HepG2 (cell line): ENCODE measurements around the gene DGCR2. TPM values are rescaled to one million over a fixed set of nuclear protein-coding genes. Genes with fewer than 3 reads are reported as not detected.

ENCODE experiments used
- ARNT2 ChIP-seq: sonication (generic); formaldehyde crosslinking; IDR thresholded peaks from 2 replicates; pipeline ENCODE4 v1.8.0; 2022; ENCODE audit warnings: mild to moderate bottlenecking, low read depth, missing genetic modification reagents, moderate library complexity
- FOXA3 ChIP-seq: IDR thresholded peaks from 2 replicates; pipeline ENCODE4 v1.6.1; 2016; ENCODE audit warnings: missing genetic modification reagents, missing compliant biosample characterization
- IKZF4 ChIP-seq: sonication (generic); formaldehyde crosslinking; IDR thresholded peaks from 2 replicates; pipeline ENCODE4 v1.5.1; 2020; ENCODE audit warnings: borderline replicate concordance, mild to moderate bottlenecking, low read depth, missing genetic modification reagents; ENCODE audit errors: not compliant biosample characterization
- JUN ChIP-seq: sonication (generic); formaldehyde crosslinking; IDR thresholded peaks from 2 replicates; pipeline ENCODE4 v1.4.0; 2020; ENCODE audit warnings: mild to moderate bottlenecking, missing genetic modification reagents
- KDM5A ChIP-seq: fragments of 200-600 bp; sonication (generic); IDR thresholded peaks from 2 replicates; pipeline ENCODE4 v1.7.0; 2018; ENCODE audit warnings: antibody characterized with exemption, mild to moderate bottlenecking, low read length, borderline replicate concordance
- MBD4 ChIP-seq: IDR thresholded peaks from 2 replicates; pipeline ENCODE4 v1.6.1; 2012; ENCODE audit warnings: low read length, inconsistent platforms, borderline replicate concordance
- MEF2D ChIP-seq: sonication (generic); formaldehyde crosslinking; IDR thresholded peaks from 2 replicates; pipeline ENCODE4 v1.5.1; 2020; ENCODE audit warnings: mild to moderate bottlenecking, missing genetic modification reagents
- NKX3-1 ChIP-seq: sonication (generic); formaldehyde crosslinking; IDR thresholded peaks from 2 replicates; pipeline ENCODE4 v1.5.0; 2020; ENCODE audit warnings: missing genetic modification reagents
- NR2C2 ChIP-seq: sonication (generic); formaldehyde crosslinking; IDR thresholded peaks from 2 replicates; pipeline ENCODE4 v1.4.0; 2020; ENCODE audit warnings: missing genetic modification reagents, mild to moderate bottlenecking, moderate library complexity, borderline replicate concordance
- RNF2 ChIP-seq: fragments of 450-650 bp; conservative IDR thresholded peaks from 2 replicates; pipeline ENCODE4 v1.6.1; 2016; ENCODE audit warnings: low read depth
- RXRB ChIP-seq: IDR thresholded peaks from 2 replicates; pipeline ENCODE4 v1.6.1; 2016; ENCODE audit warnings: borderline replicate concordance, missing genetic modification reagents, missing compliant biosample characterization
- SIN3B ChIP-seq: fragments of 150-350 bp; IDR thresholded peaks from 2 replicates; pipeline ENCODE4 v1.6.1; 2014; ENCODE audit warnings: low read length
- THAP11 ChIP-seq: IDR thresholded peaks from 2 replicates; pipeline ENCODE4 v1.6.1; 2016; ENCODE audit warnings: missing biosample characterization, missing genetic modification reagents
- ZBTB37 ChIP-seq: sonication (generic); formaldehyde crosslinking; IDR thresholded peaks from 2 replicates; pipeline ENCODE4 v1.4.0; 2020; ENCODE audit warnings: mild to moderate bottlenecking, missing genetic modification reagents
- ZGPAT ChIP-seq: IDR thresholded peaks from 2 replicates; pipeline ENCODE4 v1.6.1; 2016; ENCODE audit warnings: mild to moderate bottlenecking
- ZIK1 ChIP-seq: sonication (generic); formaldehyde crosslinking; IDR thresholded peaks from 2 replicates; pipeline ENCODE4 v1.5.0; 2020; ENCODE audit warnings: mild to moderate bottlenecking, low read depth, missing genetic modification reagents, borderline replicate concordance
- ZNF430 ChIP-seq: sonication (generic); formaldehyde crosslinking; IDR thresholded peaks from 2 replicates; pipeline ENCODE4 v1.9.0; 2021; ENCODE audit warnings: mild to moderate bottlenecking, missing genetic modification reagents
- ZNF550 ChIP-seq: sonication (generic); formaldehyde crosslinking; IDR thresholded peaks from 2 replicates; pipeline ENCODE4 v1.4.0; 2020; ENCODE audit warnings: mild to moderate bottlenecking, missing genetic modification reagents, borderline replicate concordance
- ZNF597 ChIP-seq: sonication (generic); formaldehyde crosslinking; IDR thresholded peaks from 2 replicates; pipeline ENCODE4 v1.5.0; 2020; ENCODE audit warnings: missing genetic modification reagents
- ZNF766 ChIP-seq: sonication (generic); formaldehyde crosslinking; IDR thresholded peaks from 2 replicates; pipeline ENCODE4 v1.5.0; 2020; ENCODE audit warnings: missing genetic modification reagents, borderline replicate concordance
- polyA plus RNA-seq, 8 experiments: library from polyadenylated mRNA; depleted of rRNA in 3 of 8; stranded (reverse) in 7 of 8; unstranded in 1 of 8; fragments of >200 nt; fragmentation: Illumina TruSeq in 4 of 8; extraction: Trizol in 4 of 8; gene quantifications; 2 replicates each; pipeline versions ENCODE4 v1.2.1 to v1.2.3, GENCODE V29; 2011 to 2016; ENCODE audit warnings: low read depth in 4 of 8, missing spikeins in 1 of 8, mixed read lengths in 1 of 8; ENCODE audit not compliant: insufficient read depth in 1 of 8
- total RNA-seq, 5 experiments: library from RNA; depleted of rRNA; stranded (reverse); fragments of >200 nt; fragmentation: Illumina TruSeq; extraction: Trizol; gene quantifications; 2 replicates each; pipeline ENCODE4 v1.2.3, GENCODE V29; 2016; ENCODE audit warnings: low read depth in 1 of 5
- TF ChIP-seq, protein P1 (sequence below): IDR thresholded peaks from 2 replicates; pipeline ENCODE4 v1.6.1; 2016; ENCODE audit warnings: missing genetic modification reagents, missing compliant biosample characterization
- TF ChIP-seq, protein P2 (sequence below): sonication (generic); formaldehyde crosslinking; IDR thresholded peaks from 2 replicates; pipeline ENCODE4 v1.4.0; 2020; ENCODE audit warnings: mild to moderate bottlenecking, missing genetic modification reagents

DGCR2 gene
- total and polyA plus RNA-seq, 2 of the 13 experiments (the other 11 are each of a cell fraction or from before 2014, with no cell fraction given) = 23.1 to 35.3 TPM

DNA sequence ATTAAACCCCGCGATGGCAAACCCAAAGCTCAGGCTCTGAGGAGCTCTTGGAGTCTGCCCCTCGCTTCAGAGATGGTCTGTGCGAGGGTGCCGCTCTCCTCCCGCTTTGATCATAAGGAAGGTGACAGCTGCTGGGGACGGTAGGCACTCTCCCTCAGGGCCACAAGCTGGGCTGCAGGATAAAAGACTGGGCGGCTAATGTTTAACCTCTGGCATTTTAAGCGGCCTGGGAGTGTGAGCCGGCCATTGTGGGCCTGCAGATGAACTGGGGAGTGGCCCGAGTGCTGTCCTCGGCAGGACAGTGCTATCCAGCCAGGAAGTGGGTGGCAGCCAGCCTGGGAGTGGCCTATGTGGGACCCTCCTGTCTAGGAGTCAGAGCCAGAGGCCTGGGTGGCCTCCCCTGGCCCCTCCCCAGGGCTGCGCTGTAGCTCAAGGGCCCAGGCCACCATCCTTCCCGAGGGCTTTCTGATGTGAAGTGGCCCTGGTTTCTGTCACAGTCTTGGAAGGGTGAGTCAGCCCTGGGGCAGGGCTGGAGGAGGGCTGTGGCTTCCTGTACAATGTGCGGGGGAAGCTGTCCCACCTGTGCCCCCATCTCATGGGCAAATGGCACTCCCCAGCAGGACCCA lies 127.4 kb downstream of the DGCR2 start (continued):
- TF ChIP-seq ZBTB37 (no peak), ARNT2 (CRISPR knock-in tag) (no peak), MBD4 (no peak), NKX3-1 (CRISPR knock-in tag) (no peak), THAP11 (CRISPR knock-in tag) (no peak), ZGPAT (CRISPR knock-in tag) (no peak), RNF2 (no peak), IKZF4 (CRISPR knock-in tag) (no peak), ZIK1 (CRISPR knock-in tag) (no peak), ZNF550 (CRISPR knock-in tag) (no peak), FOXA3 (CRISPR knock-in tag) (no peak), ZNF597 (CRISPR knock-in tag) (no peak), JUN (no peak), SIN3B (no peak), KDM5A (no peak), ZNF766 (CRISPR knock-in tag) (no peak), RXRB (CRISPR knock-in tag) (no peak), ZNF430 (CRISPR knock-in tag) (no peak), MEF2D (CRISPR knock-in tag) (no peak), NR2C2 (CRISPR knock-in tag) (no peak)
- TF ChIP-seq, protein P1, sequence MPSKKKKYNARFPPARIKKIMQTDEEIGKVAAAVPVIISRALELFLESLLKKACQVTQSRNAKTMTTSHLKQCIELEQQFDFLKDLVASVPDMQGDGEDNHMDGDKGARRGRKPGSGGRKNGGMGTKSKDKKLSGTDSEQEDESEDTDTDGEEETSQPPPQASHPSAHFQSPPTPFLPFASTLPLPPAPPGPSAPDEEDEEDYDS (CRISPR knock-in tag) = peak; percentile 33; the same call in 1 of the 2 replicates
- TF ChIP-seq, protein P2, sequence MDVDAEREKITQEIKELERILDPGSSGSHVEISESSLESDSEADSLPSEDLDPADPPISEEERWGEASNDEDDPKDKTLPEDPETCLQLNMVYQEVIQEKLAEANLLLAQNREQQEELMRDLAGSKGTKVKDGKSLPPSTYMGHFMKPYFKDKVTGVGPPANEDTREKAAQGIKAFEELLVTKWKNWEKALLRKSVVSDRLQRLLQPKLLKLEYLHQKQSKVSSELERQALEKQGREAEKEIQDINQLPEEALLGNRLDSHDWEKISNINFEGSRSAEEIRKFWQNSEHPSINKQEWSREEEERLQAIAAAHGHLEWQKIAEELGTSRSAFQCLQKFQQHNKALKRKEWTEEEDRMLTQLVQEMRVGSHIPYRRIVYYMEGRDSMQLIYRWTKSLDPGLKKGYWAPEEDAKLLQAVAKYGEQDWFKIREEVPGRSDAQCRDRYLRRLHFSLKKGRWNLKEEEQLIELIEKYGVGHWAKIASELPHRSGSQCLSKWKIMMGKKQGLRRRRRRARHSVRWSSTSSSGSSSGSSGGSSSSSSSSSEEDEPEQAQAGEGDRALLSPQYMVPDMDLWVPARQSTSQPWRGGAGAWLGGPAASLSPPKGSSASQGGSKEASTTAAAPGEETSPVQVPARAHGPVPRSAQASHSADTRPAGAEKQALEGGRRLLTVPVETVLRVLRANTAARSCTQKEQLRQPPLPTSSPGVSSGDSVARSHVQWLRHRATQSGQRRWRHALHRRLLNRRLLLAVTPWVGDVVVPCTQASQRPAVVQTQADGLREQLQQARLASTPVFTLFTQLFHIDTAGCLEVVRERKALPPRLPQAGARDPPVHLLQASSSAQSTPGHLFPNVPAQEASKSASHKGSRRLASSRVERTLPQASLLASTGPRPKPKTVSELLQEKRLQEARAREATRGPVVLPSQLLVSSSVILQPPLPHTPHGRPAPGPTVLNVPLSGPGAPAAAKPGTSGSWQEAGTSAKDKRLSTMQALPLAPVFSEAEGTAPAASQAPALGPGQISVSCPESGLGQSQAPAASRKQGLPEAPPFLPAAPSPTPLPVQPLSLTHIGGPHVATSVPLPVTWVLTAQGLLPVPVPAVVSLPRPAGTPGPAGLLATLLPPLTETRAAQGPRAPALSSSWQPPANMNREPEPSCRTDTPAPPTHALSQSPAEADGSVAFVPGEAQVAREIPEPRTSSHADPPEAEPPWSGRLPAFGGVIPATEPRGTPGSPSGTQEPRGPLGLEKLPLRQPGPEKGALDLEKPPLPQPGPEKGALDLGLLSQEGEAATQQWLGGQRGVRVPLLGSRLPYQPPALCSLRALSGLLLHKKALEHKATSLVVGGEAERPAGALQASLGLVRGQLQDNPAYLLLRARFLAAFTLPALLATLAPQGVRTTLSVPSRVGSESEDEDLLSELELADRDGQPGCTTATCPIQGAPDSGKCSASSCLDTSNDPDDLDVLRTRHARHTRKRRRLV (CRISPR knock-in tag) = no peak
